Muscle of arm (tissue), 12 donors: ENCODE measurements around the gene FAM3C. TPM values are rescaled to one million over a fixed set of nuclear protein-coding genes. Genes with fewer than 3 reads are reported as not detected.
"Not testable (repeated sequence)": the region's sequence is repeated elsewhere in the genome, so short reads cannot be mapped to it uniquely, and the experiment has no call there.

ENCODE experiments used
- DNase-seq: peaks from one replicate; pipeline ENCODE4 v3.0.0-alpha.2; 2013
- polyA plus RNA-seq, 12 donors: library from polyadenylated mRNA; unstranded; fragments of 120-200 nt; gene quantifications; one replicate each; pipeline ENCODE4 v1.2.1, GENCODE V29; 2013; ENCODE audit not compliant: insufficient read length in 12 of 12

Gene FAM3C
- polyA plus RNA-seq, 12 donors = 81.2 to 138 (median 105) TPM; not detected in 1

DNA sequence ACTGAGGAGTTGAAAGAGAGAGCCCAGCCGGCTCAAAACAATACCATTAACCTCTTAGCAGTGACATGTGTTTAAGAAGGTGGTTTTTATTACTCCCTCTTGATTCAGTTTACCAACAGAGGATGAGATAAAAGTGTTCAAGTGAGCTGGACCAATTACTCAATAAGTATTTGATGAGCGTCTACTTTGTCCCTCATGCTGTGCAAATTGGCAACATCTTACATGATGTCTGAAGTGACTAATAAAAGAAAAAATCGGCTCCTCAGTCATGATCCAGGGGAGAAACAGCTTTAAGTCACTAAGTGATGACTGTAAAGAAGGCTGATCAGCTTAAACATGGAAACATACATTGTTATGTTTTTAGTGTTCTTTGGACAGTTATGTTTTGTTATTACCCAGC is 59.5 kb downstream of the FAM3C start:
- no peak for DNase-seq

DNA sequence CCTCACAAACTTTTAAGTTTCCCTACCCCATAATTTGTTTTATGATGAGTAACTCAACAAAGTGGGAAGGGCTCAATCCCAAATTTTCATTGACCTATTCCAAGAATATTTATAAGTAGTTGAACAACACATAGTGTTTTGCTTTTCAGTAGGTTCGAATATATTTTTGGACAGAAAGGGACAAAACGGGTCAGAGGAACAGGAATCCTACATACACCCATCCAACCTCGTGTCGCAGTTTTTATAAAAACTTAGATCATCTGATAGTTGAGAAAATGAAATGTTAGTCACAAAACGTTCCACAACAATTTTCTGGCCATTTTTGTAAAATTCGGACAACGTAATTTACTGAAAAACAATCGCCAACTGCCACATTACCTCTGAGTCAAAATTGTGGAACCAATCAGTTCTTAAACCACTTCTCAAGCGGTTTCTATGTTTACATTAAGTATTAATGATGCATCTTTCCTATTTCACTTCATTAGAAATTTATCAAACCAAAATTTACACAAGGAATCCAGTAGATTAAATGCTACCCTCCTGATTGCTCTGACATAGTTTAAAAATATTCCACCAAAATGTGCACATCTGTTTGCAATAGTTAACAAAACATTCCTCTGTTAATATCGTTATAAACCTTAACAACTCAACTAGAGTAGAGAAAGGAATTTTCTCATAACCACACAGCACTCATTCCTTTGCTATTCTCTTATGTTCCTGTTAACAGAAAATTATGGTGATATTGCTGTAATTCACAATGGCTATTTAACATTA is 61.0 kb downstream of the FAM3C start:
- no peak for DNase-seq

DNA sequence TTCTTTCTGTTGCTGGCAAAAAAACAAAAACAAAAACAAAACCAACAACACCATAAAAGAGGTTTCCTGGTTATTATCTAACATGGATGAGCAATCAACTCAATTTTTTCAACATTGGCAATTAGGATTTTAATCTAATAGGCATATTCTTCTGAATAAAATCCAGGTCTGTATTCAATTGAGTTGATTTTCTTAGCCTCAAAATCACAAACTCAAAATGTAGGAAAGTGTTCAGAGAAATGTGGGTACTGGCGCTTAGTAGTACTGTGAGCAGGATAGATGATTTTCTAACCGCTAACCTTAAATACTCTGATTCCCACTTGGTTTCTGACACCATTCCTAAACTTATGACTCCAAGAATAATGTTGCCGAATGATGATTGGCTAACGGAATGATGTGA is 61.7 kb downstream of the FAM3C start:
- no peak for DNase-seq

DNA sequence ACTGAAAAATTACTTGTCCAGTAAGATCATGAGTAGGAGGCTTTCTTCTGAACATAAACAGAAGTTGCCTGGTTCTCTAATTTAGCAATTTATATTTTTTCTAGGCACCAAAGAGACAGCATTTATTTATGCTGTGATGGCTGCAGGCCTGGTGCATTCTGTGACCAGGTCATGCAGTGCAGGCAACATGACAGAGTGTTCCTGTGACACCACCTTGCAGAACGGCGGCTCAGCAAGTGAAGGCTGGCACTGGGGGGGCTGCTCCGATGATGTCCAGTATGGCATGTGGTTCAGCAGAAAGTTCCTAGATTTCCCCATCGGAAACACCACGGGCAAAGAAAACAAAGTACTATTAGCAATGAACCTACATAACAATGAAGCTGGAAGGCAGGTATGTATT is 64.5 kb downstream of the FAM3C start:
- DNase-seq = no peak

DNA sequence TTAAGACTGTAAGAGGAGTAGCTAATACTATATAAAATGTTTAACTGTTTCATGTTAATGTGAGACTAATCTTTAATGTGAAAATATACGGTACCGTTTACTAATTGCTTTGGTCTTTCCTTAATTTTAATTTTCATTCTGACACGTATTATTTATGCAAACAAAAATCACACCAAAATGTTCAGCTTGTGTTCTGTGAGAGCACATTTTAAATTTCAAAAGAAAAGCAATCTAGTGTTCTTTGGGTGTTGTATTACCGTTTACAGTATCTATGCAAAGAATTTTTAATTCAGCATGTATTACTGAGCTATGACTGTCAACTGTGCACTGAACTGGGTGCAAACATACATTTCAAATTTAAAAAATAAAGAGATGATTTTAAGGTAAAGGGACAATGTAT is 65.1 kb downstream of the FAM3C start:
- no peak for DNase-seq

DNA sequence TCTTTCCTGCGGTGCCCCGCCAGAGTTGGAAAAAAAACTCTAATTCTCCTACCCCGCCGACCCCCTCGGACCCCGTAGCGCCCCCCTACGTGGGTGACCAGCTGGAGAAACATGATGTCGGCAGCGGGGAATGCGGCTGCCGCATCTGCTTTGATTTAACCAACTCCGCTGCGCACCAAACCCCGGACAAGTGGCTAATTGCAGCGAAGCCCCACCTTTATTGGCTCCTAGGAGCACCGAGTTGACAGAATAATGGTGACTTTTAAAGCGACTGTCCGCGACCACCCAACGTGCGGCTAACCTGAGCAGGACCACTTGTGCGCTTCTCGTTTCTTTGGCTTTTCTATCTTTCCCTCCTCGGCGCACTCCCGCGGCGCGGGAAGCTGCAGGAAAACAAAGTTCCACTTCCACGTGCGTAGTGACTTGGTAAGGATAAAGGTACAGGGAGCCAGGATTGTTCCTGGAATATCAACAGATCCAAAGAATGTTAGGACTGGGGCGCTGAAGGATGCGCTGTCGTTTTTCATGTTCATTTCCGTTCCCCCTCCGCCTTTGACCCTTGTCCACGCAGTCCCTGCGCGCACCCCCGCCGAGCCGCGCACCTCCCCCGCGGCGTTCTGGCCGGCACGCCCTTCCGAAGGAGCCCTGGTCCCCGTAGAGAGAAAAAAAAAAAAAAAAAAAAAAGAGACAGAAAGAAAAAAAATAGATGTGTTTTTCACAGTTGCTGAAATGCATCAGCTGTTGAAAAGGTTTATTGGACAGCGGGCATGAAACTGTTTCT is 65.9 kb downstream of the FAM3C start:
- DNase-seq = no peak

DNA sequence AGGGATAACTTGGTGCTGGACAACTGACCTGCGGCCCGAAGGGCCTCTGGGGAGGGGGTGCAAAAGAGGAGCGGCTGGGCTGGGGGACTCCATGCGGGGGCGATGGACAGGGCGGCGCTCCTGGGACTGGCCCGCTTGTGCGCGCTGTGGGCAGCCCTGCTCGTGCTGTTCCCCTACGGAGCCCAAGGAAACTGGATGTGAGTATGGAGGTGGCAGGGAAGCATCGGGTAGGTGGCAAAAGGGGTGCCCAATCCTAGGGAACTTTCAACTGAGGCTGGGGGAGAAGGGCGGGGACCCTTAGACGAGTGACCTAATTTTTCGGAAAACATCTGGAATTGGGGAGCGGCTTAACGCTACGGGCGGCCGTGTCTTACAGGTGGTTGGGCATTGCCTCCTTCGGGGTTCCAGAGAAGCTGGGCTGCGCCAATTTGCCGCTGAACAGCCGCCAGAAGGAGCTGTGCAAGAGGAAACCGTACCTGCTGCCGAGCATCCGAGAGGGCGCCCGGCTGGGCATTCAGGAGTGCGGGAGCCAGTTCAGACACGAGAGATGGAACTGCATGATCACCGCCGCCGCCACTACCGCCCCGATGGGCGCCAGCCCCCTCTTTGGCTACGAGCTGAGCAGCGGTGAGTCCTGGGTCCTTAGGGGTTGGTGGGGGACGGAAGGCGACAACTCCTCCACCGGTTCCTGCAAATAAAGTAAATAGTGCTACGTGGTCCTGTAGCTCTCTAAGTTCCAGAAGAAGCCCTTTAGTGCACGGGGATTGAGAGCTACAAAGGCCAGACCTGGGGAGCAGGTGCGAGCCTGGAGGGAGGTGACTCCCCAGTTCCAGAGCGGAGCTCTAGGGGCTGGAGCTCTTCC is 66.7 kb downstream of the FAM3C start:
- DNase-seq = no peak

DNA sequence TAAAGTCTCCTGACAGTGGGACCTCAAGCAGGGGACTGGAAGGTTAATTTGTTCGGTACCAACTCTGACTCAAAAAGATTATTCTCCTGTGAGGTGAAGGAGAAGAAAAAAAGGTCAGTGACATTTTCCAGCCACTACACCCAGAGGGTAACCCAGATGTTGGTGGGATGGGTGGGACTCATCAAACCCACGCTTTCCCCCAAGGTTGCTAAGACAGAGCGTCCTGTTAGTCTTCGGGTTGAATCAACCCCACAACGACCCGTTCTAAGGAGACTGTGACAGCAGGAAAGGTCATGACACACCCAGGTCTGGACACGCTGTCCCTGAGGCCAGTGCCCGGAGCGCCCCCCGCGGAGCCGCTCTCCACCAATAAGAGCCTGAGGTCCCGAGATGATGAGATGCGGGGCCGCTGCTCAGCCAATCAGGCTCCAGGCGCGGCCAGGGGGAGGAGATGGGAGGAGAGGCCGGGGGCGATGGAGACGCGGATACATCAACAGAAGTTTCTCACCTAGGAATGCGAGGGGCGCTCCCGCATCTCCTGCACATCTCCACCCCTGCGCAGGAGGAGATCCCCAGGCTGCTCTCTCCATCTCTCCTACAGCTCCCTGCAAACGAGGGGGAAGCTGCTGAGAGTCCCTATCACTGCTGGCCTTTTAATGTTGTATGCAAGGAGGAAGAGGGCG is 67.5 kb downstream of the FAM3C start, which contains the start of gene WNT16:
WNT16 (plus strand) TSS at position 493 of the 683 bp plus-strand sequence. CDS start 293 bp downstream, outside the sequence.
- DNase-seq = no peak

DNA sequence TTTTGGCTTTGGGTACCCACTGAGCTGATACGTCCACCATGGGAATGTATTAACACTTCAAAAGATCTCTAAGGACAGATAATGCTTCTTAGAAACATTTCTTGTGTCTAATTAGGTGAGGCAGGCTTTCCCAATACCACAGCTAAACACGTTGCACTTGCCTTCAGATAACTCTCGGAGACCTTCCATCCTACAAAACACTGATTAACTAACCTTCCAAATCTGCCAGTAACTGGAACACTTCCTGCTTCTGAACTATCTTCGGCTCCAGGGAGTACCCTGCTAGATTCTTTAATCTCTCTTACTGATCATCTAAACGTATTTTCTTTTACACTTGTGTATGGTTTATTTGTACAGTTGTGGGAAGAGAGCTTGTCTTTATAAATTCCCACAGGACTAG is 68.4 kb downstream of the FAM3C start:
- DNase-seq = no peak

DNA sequence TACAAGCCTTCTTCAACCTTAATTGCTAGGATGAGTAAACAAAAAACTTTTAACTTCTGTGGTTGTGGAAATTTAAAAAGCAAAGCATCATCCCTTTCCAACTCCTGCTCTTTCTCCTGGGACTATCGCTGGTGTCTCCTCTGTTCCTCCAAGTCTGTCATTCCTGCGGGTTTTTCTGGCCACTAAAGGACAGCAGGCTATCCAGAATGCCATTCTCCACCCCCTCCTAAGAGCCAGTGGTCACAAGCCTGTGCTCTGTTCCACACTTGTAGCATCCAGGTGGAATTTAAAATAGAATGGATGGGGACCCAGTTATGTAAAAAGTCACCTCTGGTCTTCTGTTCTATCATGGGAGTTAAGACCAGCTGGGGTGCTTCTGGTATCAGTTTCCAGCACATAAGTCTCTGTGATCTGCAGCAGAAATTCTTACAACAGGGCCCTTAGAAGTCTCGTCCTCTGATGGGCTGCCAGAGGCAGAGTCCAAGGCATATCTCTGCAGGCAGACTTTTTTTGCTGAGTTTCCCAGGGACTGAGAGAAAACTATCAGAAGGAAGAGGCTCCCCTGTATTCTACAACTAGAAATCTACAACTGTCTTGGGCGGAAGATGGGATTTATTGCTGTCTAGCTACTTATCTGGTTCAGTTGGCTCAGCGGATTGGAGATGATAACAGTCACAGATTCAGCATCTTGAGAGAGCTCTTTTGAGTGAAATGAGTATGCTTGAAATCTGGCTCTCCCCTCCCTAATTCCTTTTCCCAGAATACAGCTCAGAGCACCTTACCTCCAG is 72.4 kb downstream of the FAM3C start:
- DNase-seq = no peak

DNA sequence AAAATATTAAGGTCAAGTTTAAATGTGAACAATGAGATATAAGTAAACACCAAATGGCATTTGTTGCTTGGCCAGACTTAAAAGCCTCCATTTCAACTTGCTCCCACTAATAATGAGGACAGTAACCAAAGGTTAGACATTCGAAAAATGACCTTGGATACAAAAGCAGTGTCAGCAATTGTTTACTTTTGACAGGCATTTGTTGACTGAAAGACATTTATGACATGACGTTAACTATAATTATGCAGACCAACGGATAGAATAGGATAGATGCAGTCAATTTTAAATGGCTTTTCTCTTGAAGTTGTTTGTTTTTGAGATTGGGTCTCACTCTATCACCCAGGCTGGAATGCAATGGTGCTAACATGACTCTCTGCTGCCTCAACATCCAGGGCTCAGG is 73.6 kb downstream of the FAM3C start:
- no peak for DNase-seq

DNA sequence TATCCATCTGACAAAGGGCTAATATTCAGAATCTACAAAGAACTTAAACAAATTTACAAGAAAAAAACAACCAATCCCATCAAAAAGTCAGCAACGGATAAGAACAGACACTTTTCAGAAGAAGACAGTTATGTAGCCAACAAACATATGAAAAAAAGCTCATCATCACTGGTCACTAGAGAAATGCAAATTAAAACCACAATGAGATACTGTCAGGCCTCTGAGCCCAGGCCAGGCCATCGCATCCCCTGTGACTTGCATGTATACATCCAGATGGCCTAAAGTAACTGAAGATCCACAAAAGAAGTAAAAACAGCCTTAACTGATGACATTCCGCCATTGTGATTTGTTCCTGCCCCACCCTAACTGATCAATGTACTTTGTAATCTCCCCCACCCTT is 80.9 kb downstream of the FAM3C start:
- not testable (repeated sequence) for DNase-seq

DNA sequence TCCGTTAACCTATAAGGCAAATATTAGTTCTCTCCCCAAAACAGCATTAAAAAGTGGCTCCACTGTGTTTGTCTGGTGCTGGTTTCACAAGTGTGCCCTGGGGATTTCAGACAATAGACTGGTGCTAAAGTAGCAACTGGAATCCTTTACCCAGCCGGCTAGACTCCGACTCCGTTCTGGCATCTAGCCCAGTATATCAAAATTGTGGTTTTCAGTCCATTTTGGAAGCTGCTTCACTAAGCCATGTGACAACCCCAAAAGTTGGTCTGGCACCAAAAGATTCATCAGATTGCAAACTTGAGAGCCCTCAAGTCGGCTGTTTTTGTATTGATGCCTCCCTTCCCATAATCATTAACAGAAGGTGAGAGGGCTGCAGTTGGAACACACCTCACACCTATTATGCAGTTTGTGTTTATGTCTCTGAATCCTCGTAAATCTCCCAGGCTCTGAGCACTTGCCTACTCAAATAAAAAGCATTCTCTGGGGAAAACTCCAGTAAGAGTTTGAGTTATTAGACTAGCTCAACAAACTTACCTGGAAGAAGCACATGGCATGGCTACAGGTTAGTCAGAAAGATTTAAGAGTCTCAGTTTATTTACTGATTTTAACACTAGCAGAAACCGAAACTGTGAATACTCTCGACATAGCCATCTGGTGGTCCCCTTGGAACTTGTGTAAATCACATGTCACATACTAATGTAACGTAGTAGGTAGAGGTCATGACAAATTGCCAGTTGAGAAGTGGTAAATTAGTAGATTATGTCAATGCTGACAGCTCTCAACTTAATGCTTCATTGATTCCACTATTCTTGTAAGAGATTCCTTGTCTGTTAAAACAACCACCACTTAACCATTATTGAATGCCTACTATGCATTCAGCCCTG is 82.1 kb downstream of the FAM3C start:
- DNase-seq = no peak

DNA sequence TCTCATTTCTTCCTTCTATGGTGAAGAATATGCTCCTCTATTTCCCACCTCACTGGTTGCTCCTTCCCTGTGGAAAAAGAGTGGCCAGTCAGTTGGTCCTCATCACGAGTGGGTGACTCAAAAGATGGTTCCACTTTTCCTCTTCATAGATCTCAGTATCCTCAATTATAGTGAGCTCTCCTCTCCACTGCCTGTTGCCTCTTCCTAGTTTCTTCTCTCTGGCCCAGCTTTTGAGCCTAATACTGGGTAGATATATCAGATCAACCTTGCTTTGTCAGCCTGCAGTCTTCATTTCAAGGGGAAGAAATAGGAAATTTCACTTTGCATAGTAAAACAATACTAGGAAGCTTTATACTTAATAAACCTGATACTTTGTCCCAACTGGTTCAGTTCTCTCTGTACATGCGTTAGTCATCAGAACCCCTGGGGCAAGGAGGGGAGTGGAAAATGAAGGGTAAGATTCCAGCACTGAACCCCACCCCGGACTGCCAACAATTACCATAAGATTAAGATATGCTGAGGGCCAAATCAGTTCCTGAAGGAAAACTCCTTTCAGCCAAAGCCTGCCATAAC is 82.8 kb downstream of the FAM3C start:
- no peak for DNase-seq

DNA sequence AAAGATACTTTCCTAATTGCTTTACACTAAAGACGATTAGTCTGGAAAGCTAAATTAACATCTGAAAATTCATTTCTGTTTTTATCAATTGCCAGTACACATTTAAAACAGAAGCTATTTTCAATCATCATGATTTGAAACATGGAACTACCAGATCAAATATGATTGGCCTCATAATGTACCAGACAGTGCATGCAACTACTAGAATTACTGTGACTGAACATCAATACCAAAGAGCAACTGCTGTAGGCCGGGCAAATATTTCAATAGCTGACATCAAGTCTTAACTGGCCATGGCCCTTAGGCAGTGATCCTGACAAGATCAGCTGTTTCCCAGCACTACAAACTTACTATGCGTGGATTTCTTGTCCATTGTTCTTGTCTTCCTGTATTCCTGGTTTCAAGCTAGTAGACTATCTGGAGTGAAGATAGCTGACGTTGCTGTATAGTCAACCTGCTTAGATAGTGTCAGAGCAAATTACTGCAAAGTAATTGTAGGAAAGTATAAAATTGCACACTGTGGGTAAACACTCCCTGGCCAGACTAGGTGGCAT is 89.0 kb downstream of the FAM3C start:
- no peak for DNase-seq

DNA sequence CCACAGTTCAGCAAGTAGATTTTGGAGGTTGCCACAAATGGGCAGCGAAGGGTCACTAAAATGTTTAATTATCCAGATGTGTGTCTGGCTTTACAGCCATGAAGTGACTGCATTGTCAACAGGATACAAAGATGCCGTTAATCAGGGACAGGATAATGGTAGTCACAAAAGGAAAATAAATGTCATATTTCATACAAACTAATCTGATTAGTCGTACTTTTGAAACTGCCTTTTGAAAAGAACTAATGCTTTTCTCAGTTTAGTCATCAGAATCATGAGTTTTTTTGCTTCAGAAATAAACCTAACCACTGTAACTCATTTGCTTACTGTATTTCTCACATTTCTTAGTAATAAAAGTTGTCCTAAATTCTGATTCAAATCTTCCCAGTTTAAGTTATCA is 89.5 kb downstream of the FAM3C start:
- no peak for DNase-seq

DNA sequence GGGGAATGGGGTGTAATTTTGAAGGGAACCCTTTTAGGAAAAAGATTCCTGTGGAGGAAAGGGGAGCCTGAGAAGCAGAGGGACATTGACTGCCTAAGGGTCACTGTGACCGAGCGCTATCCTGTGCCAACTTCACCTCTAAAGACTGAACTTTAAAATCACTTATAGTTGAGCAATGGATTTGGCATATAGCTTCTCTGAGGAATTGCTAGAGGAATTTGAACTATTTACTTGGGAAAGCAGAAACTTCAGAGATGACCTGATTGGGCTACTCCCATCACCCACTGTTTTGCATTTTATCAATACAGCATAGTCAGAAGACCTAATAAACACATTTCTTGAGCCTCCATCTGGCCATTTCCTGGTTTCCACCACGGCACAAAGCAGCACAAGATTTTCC is 91.0 kb downstream of the FAM3C start:
- no peak for DNase-seq

DNA sequence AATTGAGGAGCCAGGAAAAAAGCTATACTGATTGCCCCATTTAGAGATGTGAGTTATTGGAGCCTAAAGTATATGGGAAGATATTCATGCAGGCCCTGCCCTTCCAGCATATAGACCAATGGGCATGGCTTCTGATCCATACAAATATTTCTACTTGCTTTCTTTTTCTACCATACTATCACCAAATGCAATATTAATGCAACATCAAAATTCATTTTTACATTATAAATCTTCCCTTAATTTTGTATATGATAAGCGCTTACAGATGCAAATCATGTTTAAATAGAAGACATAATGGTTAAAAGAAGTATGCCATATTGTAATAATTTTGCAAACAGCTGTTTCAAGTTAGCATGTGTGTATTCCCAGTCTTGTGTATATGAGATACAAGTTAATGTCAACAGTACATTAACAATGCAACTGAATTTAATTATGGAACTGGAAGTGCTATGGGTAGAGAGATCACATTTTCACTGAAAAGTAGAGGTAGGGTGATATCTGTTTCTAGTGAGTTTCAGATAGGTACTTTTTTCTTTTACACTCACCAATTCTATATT is 91.9 kb downstream of the FAM3C start:
- no peak for DNase-seq
